ENCODE data around the gene MICU1.
A peak's percentile ranks its signal among the peaks of the same experiment; 100 is the strongest.
"Not testable (repeated sequence)": the region's sequence is repeated elsewhere in the genome, so short reads cannot be mapped to it uniquely, and the experiment has no call there.

Gene MICU1

GRCh38 chr10:72563327-72563932 is 62.4 kb downstream of the MICU1 start:
- H3K4me3 Mint-ChIP-seq: no peak overlapping the region
- H3K36me3 Mint-ChIP-seq (ENCODE audit: low read depth): peaks cover 64% of the 10 kb centered on the region
- H3K27ac Mint-ChIP-seq: no peak overlapping the region
- no peaks in the 10 kb centered on the region for H3K27me3 Mint-ChIP-seq (ENCODE audit: low read depth)
- H3K9me3 Mint-ChIP-seq: peaks cover 5% of the 10 kb centered on the region
- TF ChIP-seq, protein P1, sequence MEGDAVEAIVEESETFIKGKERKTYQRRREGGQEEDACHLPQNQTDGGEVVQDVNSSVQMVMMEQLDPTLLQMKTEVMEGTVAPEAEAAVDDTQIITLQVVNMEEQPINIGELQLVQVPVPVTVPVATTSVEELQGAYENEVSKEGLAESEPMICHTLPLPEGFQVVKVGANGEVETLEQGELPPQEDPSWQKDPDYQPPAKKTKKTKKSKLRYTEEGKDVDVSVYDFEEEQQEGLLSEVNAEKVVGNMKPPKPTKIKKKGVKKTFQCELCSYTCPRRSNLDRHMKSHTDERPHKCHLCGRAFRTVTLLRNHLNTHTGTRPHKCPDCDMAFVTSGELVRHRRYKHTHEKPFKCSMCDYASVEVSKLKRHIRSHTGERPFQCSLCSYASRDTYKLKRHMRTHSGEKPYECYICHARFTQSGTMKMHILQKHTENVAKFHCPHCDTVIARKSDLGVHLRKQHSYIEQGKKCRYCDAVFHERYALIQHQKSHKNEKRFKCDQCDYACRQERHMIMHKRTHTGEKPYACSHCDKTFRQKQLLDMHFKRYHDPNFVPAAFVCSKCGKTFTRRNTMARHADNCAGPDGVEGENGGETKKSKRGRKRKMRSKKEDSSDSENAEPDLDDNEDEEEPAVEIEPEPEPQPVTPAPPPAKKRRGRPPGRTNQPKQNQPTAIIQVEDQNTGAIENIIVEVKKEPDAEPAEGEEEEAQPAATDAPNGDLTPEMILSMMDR (IDR thresholded peaks at IDR 0.05; ENCODE audit: unreplicated experiment in 3 of 3): no peak
- H3K4me1 Mint-ChIP-seq: peaks cover 6% of the 10 kb centered on the region

DNA sequence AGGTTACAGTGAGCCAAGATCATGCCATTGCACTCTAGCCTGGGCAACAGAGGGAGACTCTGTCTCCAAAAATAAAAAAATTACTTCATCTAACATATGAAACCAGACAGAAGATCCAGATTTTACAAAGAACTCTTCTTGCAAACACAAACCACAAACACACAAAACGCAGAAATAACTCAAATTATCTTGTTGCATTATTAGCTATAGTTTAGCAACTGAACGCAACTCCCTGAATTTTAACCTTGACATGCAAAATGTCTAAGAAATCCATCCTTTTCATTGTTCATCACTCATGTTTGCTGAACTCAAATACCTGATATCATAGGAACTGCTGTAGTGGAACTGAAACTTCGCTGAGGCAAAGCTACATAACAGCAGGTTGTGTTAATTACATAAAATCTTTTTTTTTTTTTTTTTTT is 64.1 kb downstream of the MICU1 start:
- no peak overlapping the region for H3K4me3 Mint-ChIP-seq
- no peaks in the 10 kb centered on the region for H3K4me1 Mint-ChIP-seq
- TF ChIP-seq, protein P1 (IDR thresholded peaks at IDR 0.05; ENCODE audit: unreplicated experiment in 3 of 3): no peak
- H3K9me3 Mint-ChIP-seq: peaks cover 5% of the 10 kb centered on the region
- H3K27ac Mint-ChIP-seq: no peak overlapping the region
- H3K36me3 Mint-ChIP-seq (ENCODE audit: low read depth): peaks cover 75% of the 10 kb centered on the region
- H3K27me3 Mint-ChIP-seq (ENCODE audit: low read depth): no peaks in the 10 kb centered on the region

- H3K27me3 Mint-ChIP-seq (ENCODE audit: low read depth): no peaks in the 10 kb centered on the region
- H3K4me1 Mint-ChIP-seq: no peaks in the 10 kb centered on the region
- H3K9me3 Mint-ChIP-seq: peaks cover 5% of the 10 kb centered on the region
- H3K27ac Mint-ChIP-seq: no peak overlapping the region
- peaks cover 47% of the 10 kb centered on the region for H3K36me3 Mint-ChIP-seq (ENCODE audit: low read depth)
- no peak overlapping the region for H3K4me3 Mint-ChIP-seq
- TF ChIP-seq, protein P1 (IDR thresholded peaks at IDR 0.05; ENCODE audit: unreplicated experiment in 3 of 3): no peak
Measured at GRCh38 chr10:72557362-72557761, 68.5 kb downstream of the MICU1 start.

- H3K4me3 Mint-ChIP-seq: no peak overlapping the region
- H3K27me3 Mint-ChIP-seq (ENCODE audit: low read depth): no peaks in the 10 kb centered on the region
- H3K27ac Mint-ChIP-seq: peak overlapping the region in 2 of 3 experiments; percentile 31 to 55
- peaks cover 31% of the 10 kb centered on the region for H3K36me3 Mint-ChIP-seq (ENCODE audit: low read depth)
- no peaks in the 10 kb centered on the region for H3K4me1 Mint-ChIP-seq
- H3K9me3 Mint-ChIP-seq: no peaks in the 10 kb centered on the region
- TF ChIP-seq, protein P1 (IDR thresholded peaks at IDR 0.05; ENCODE audit: unreplicated experiment in 3 of 3): no peak
Measured at GRCh38 chr10:72552857-72553256, 73.0 kb downstream of the MICU1 start.

DNA sequence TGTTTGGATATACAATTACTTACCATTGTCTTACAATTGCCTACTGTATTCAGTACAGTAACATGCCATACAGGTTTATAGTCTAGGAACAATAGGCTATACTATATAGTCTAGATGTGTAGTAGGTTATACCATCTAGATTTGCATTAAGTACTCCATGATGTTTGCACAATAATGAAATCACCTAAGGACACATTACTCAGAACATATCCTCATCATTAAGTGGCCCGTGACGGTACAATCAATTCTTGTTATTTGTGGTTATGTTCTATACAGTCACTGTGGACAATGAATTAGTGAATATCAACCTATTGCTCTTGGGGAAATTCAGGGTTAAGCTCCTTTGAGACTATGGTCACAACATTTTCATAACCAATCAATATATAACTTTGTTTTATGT is 75.6 kb downstream of the MICU1 start:
- Mint-ChIP-seq H3K36me3 (ENCODE audit: low read depth) (peaks cover 41% of the 10 kb centered on the region), H3K4me3 (no peak overlapping the region), H3K9me3 (no peaks in the 10 kb centered on the region), H3K4me1 (peaks cover 5% of the 10 kb centered on the region), H3K27me3 (ENCODE audit: low read depth) (no peaks in the 10 kb centered on the region), H3K27ac (no peak overlapping the region)
- TF ChIP-seq, protein P1 (IDR thresholded peaks at IDR 0.05; ENCODE audit: unreplicated experiment in 3 of 3): no peak

GRCh38 chr10:72545546-72545945 is 80.3 kb downstream of the MICU1 start:
- Mint-ChIP-seq H3K27ac (peak overlapping the region; percentile 40 to 73 (median 72)), H3K4me3 (no peak overlapping the region), H3K9me3 (peaks cover 8% of the 10 kb centered on the region), H3K36me3 (ENCODE audit: low read depth) (peaks cover 74% of the 10 kb centered on the region), H3K27me3 (ENCODE audit: low read depth) (no peaks in the 10 kb centered on the region), H3K4me1 (peaks cover 18% of the 10 kb centered on the region)
- TF ChIP-seq, protein P1 (IDR thresholded peaks at IDR 0.05; ENCODE audit: unreplicated experiment in 3 of 3): no peak

GRCh38 chr10:72543855-72544254 is 82.0 kb downstream of the MICU1 start:
- peaks cover 81% of the 10 kb centered on the region for H3K36me3 Mint-ChIP-seq (ENCODE audit: low read depth)
- H3K4me1 Mint-ChIP-seq: peaks cover 18% of the 10 kb centered on the region
- H3K27ac Mint-ChIP-seq: peak overlapping the region; percentile 40 to 73 (median 72)
- not testable (repeated sequence) for H3K27me3 Mint-ChIP-seq (ENCODE audit: low read depth); H3K4me3 Mint-ChIP-seq
- peaks cover 17% of the 10 kb centered on the region for H3K9me3 Mint-ChIP-seq

Measured in nephron (organoid).